ENCODE results near the gene TRIM5. TPM values are rescaled to one million over a fixed set of nuclear protein-coding genes. Genes with fewer than 3 reads are reported as not detected.
A peak's percentile ranks its signal among the peaks of the same experiment; 100 is the strongest.

TRIM5 gene
- polyA plus RNA-seq, 3 donors, result 9.4 to 14.4 (median 10.6) TPM

- no peaks in the 10 kb centered on the region for H3K36me3 ChIP-seq (replicated peaks in 1 of 2; ENCODE audit: control insufficient read depth in 1 of 2, insufficient read depth in 2 of 2, low read length in 2 of 2)
- intact Hi-C loops (cut with micrococcal nuclease), result loop anchor here in 1 of 2 donors (5.0 kb wide), 1 partner anchor 63 kb away; the partner anchor contains the start of genes TRIM22 and TRIM5
- peak within 1 kb of the TSS; percentile 89 for H3K4me2 ChIP-seq (replicated peaks; ENCODE audit: extremely low read depth, low read length, poor library complexity, severe bottlenecking)
- H3K4me3 Mint-ChIP-seq, result peak within 1 kb of the TSS; percentile 94 to 98
- no peak for TF ChIP-seq CTCF (IDR thresholded peaks at IDR 0.05)
- DNase-seq, result peak; percentile 79 to 93 (median 85)
- peak within 1 kb of the TSS; percentile 66 to 99 (median 87) for H3K4me3 ChIP-seq (replicated peaks in 1 of 3; ENCODE audit: low read depth in 2 of 3, low read length in 3 of 3)
- H3K36me3 Mint-ChIP-seq, result peaks cover 11 to 15% of the 10 kb centered on the region in 2 donors
- H3K27me3 Mint-ChIP-seq (ENCODE audit: low read depth in 3 of 3), result peaks cover 0 to 1% (median 1%) of the 10 kb centered on the region in 3 donors
- H3K27ac Mint-ChIP-seq, result peak within 1 kb of the TSS; percentile 91 to 98 (median 96)
- H3K9me3 Mint-ChIP-seq, result peaks cover 0 to 4% (median 0%) of the 10 kb centered on the region in 7 donors
- H3K27ac ChIP-seq (ENCODE audit: low read depth in 1 of 2, low read length in 2 of 2), result peak within 1 kb of the TSS; percentile 53 to 94
- H2AFZ ChIP-seq (ENCODE audit: insufficient read depth, low read depth, low read length, poor library complexity, severe bottlenecking), result peak within 1 kb of the TSS; percentile 80
- H3K4me1 Mint-ChIP-seq, result peaks cover 39% of the 10 kb centered on the region
- no peaks in the 10 kb centered on the region for H4K20me1 ChIP-seq (ENCODE audit: insufficient read depth, low read length)
- no peaks in the 10 kb centered on the region for H3K9me3 ChIP-seq (replicated peaks in 1 of 2; ENCODE audit: control insufficient read depth in 1 of 2, insufficient read depth in 1 of 2, low read length in 2 of 2)
- H3K27me3 ChIP-seq (ENCODE audit: control insufficient read depth in 2 of 2, insufficient read depth in 2 of 2, low read length in 2 of 2), result no peaks in the 10 kb centered on the region
- H3K79me2 ChIP-seq (ENCODE audit: insufficient read depth, low read length), result peaks cover 24% of the 10 kb centered on the region
- WGBS (ENCODE audit: insufficient coverage), result 23% methylated on average over 4 of the region's 7 CpGs
- peaks cover 27 to 28% of the 10 kb centered on the region in 2 donors for H3K4me1 ChIP-seq (ENCODE audit: control insufficient read depth in 1 of 2, insufficient read depth in 2 of 2, low read length in 2 of 2)
- peak within 1 kb of the TSS; percentile 77 for H3K9ac ChIP-seq (ENCODE audit: insufficient read depth, low read length, poor library complexity, severe bottlenecking)
Observed at GRCh38 chr11:5624489-5625279, 60.2 kb downstream of the TRIM5 start, which contains the start of gene TRIM34. TRIM34 (plus strand) TSS chr11:5625001; CDS start chr11:5632332, 7,331 bp downstream.

- H3K4me3 ChIP-seq (replicated peaks in 1 of 3; ENCODE audit: low read depth in 2 of 3, low read length in 3 of 3), result no peak overlapping the region
- no peak for DNase-seq
- WGBS (ENCODE audit: insufficient coverage), result no CpG with 5 or more reads among the region's 3 CpGs
- no peak overlapping the region for H3K4me3 Mint-ChIP-seq
- H3K27ac ChIP-seq (ENCODE audit: low read depth in 1 of 2, low read length in 2 of 2), result no peak overlapping the region
- H3K9ac ChIP-seq (ENCODE audit: insufficient read depth, low read length, poor library complexity, severe bottlenecking), result no peak overlapping the region
- H3K9me3 ChIP-seq (replicated peaks in 1 of 2; ENCODE audit: control insufficient read depth in 1 of 2, insufficient read depth in 1 of 2, low read length in 2 of 2), result no peaks in the 10 kb centered on the region
- TF ChIP-seq CTCF (IDR thresholded peaks at IDR 0.05), result no peak
- intact Hi-C loops (cut with micrococcal nuclease), result loop anchor here in 1 of 2 donors (5.0 kb wide), 1 partner anchor 64 kb away; the partner anchor contains the start of genes TRIM22 and TRIM5
- peaks cover 36% of the 10 kb centered on the region for H3K4me1 Mint-ChIP-seq
- no peaks in the 10 kb centered on the region for H4K20me1 ChIP-seq (ENCODE audit: insufficient read depth, low read length)
- H3K4me1 ChIP-seq (ENCODE audit: control insufficient read depth in 1 of 2, insufficient read depth in 2 of 2, low read length in 2 of 2), result peaks cover 27 to 28% of the 10 kb centered on the region in 2 donors
- no peak overlapping the region for H3K27ac Mint-ChIP-seq
- H3K36me3 Mint-ChIP-seq, result peaks cover 3 to 7% of the 10 kb centered on the region in 2 donors
- H3K4me2 ChIP-seq (replicated peaks; ENCODE audit: extremely low read depth, low read length, poor library complexity, severe bottlenecking), result no peak overlapping the region
- H3K27me3 Mint-ChIP-seq (ENCODE audit: low read depth in 3 of 3), result peaks cover 0 to 1% (median 1%) of the 10 kb centered on the region in 3 donors
- H3K36me3 ChIP-seq (replicated peaks in 1 of 2; ENCODE audit: control insufficient read depth in 1 of 2, insufficient read depth in 2 of 2, low read length in 2 of 2), result no peaks in the 10 kb centered on the region
- H3K79me2 ChIP-seq (ENCODE audit: insufficient read depth, low read length), result peaks cover 24% of the 10 kb centered on the region
- no peak overlapping the region for H2AFZ ChIP-seq (ENCODE audit: insufficient read depth, low read depth, low read length, poor library complexity, severe bottlenecking)
- H3K9me3 Mint-ChIP-seq, result no peaks in the 10 kb centered on the region
- H3K27me3 ChIP-seq (ENCODE audit: control insufficient read depth in 2 of 2, insufficient read depth in 2 of 2, low read length in 2 of 2), result no peaks in the 10 kb centered on the region
Observed at GRCh38 chr11:5622802-5623201, 62.1 kb downstream of the TRIM5 start.
